Placental pericyte (primary cell): ENCODE measurements around the gene MUC20. TPM values are rescaled to one million over a fixed set of nuclear protein-coding genes. Genes with fewer than 3 reads are reported as not detected.

Experiments
- small RNA-seq: library from RNA; depleted of rRNA; stranded (forward); fragments of <200 nt; gene quantifications from one replicate; pipeline ENCODE3, GENCODE V24; 2012; ENCODE audit warnings: low replicate concordance
- total RNA-seq: library from RNA; depleted of rRNA; stranded (reverse); fragments of >200 nt; gene quantifications from 2 replicates; pipeline ENCODE4 v1.2.3, GENCODE V29; 2012

Gene MUC20, protein sequence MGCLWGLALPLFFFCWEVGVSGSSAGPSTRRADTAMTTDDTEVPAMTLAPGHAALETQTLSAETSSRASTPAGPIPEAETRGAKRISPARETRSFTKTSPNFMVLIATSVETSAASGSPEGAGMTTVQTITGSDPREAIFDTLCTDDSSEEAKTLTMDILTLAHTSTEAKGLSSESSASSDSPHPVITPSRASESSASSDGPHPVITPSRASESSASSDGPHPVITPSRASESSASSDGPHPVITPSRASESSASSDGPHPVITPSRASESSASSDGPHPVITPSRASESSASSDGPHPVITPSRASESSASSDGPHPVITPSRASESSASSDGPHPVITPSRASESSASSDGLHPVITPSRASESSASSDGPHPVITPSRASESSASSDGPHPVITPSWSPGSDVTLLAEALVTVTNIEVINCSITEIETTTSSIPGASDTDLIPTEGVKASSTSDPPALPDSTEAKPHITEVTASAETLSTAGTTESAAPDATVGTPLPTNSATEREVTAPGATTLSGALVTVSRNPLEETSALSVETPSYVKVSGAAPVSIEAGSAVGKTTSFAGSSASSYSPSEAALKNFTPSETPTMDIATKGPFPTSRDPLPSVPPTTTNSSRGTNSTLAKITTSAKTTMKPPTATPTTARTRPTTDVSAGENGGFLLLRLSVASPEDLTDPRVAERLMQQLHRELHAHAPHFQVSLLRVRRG
- total RNA-seq, result 0.88 TPM in 1 of 2 replicates, not detected in the other

GRCh38 chr3:195720831-195721506, at the start of gene MUC20:
MUC20 (plus strand) TSS chr3:195720978; CDS start chr3:195721008, 30 bp downstream.

Small RNAs within 50 kb of the gene (small RNA-seq; reads per million reads assigned to genes)
- not detected for gene MIR570

Other genes starting within 250 kb of the MUC20 start
- gene PPP1R2, start 177.7 kb upstream of the MUC20 start, total RNA-seq, result 48.8 and 85.6 TPM in 2 replicates
- 1.3 and 2.0 TPM in 2 replicates for gene APOD, start 137.0 kb upstream of the MUC20 start, total RNA-seq
- gene MUC4, start 91.0 kb downstream of the MUC20 start, total RNA-seq, result not detected in 2 replicates
- gene TNK2, start 187.6 kb downstream of the MUC20 start, total RNA-seq, result 6.8 and 11.6 TPM in 2 replicates